Effector CD4-positive, alpha-beta T cell (primary cell): ENCODE measurements around the gene PON3.
"Not testable (repeated sequence)": the region's sequence is repeated elsewhere in the genome, so short reads cannot be mapped to it uniquely, and the experiment has no call there.

Experiments
- DNase-seq: peaks from one replicate; pipeline ENCODE4 v3.0.0-alpha.2; 2020

PON3 gene

DNA sequence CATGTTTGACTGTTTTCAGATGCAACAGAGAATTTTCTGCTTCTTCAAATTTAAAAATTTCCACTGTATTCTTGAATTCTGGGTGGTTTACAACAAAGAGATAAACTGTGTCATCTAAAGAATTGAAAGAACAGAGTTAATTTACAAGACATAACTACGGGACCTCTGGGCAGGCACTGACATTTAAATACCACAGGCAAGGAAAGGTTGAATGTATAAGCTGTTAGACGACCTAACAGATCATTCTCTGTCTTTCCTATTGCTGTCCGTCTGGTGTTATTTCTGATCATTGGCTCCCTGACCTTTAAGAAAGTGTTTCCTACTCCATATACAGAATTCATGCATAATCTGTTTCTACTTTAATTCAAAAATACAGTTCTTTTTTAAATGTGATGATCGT lies 15.5 kb upstream of the PON3 start:
- DNase-seq: no peak

DNA sequence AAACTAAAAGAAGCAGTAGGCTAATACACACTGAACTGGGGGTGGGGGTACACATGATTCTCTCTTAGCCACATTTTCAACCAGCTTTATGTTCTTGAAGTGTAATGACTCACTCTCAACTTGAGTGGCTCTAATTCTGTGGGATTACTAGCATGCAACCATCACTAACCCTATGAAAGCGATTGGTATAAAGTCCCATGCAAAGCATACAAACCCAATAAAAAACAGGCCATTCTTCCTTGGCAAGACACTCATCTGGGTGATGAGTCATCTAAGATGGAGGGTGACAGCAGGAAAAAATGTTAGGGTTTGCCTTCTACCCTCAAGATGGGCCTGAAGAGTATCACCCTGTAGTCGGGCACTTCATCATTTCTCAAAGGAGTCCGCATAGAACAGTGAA lies 14.9 kb upstream of the PON3 start:
- no peak for DNase-seq

DNA sequence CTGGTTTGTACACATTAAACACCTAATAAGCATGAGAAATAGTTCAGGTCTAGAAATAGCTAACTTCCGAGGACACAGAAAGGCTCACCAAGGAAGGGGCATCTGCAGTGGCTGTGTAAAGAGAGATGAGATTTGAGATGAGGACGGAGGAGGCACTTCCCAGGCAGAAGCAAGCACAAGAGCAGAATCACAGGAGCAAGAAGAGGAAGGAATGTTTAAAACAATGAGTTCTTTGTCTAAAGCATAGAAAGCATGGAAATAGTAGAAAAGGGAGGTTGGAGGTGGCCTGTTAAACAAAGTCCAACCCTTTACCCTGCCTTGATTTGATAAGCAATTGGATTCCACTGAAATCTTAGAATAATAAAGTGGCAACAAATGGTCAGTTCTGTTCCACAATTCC lies 11.6 kb upstream of the PON3 start:
- DNase-seq: no peak

DNA sequence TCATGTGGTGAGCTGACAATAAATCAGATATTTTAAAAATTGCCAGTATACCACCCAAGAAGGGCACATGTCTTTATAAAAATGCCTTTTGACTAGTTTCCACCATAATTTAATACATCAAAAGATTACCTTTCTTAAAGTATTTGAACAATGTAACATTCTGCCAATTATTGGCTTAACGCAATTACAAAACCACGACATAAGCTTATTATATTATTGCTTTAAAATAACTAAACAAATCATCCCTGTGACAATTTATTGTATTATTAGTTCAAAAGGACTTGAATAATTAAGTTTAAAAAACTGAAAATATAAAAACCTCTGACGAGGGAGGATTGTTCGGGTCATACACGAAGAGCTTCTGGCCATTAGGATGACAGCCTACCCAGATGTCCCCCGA lies 9.6 kb upstream of the PON3 start:
- no peak for DNase-seq

DNA sequence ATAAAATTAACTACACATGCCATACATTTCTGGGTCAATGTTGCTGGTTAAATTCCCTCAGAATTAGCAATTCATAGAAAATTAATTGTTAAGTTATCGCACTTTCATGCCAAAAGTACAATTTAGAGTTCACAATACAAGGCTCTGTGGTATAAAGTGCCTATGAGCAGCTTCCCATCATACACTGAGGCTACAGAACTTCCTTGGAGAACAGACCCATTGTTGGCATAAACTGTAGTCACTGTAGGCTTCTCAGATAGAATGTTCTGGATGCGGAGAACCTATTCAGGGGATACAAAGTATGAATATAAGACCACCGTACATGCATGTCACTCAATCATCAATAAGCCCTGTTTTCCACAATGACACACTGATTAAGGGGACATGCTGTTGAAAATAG lies 9.0 kb upstream of the PON3 start:
- DNase-seq: no peak

DNA sequence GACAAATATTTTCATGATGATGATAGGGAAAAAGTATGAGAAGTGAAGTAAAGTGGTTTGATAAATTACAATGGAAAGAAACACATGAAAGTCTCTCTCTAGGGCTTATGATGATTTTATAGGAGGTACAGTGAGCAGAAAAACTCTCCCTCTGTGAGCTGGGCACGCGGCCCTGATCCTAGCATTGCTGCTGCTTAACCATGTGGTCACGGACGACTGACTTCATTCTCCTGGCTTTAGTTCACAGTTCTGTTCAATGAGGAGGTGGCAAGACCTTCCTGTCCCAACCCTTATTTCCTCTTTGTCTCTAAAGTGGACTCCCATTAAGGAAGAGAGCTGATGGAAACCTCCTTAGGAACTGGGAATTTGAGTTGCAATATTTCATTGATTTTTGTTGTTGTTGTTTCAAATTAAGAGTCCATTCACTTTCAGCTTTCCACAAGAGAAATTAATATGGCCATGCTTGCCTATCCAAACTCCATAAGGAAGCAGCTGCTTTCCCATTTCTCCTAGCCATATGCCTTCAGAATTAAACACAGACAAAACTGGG lies 8.2 kb upstream of the PON3 start:
- no peak for DNase-seq

DNA sequence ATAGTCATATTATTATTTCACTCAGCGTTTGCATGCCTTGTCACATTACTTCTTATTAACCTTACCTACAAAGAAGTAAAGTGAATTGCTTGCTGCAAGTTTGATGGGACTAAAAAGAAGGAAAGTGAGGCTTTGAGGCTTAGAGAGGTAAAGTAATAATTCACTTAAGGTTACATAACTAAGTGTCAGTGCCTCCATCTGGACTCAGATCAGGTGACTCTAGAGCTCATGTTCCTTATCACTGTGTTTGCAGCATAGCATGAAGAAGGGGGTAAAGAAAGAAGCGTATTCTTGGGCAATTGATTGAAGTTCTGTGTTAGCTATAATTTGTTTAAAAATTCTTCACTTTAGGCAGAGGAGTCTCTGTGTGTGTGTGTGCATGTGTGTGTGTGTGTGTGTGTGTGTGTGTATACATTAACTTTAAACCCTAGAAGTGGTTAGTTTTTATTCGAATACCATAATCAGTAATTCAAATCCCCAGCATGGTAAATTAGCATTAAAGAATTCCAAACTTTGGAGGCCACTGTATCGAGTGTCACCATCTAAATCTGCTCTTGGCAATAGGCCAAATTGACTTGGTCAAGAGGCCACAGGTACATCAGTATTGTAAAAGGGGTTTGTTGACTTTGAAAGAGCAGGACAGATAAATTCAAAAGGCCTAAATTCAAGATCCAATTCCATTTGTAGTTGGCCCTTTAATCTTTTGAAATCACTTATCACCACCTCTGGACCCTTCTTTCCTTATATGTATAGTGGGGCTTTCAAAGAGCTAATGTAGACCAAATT lies 2.2 kb upstream of the PON3 start:
- no peak for DNase-seq

DNA sequence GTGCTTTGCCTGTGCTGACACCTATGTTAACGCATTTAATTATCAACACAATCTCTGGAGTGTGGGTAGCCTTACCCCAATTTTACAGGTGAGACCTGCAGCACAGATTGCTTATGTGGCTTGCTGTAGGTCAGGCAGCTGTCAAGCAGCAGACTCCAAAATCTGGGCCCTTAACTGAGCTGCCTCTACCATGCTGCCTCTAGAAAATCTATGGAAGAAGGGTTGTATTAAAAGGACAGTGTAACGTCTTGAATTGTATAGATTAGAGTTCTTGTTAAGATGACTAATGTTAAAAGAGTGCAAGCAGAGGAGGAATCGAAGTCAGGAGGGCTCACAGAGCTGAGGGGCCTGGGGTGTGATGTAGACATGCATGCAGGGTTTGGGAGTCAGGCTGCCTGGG lies 1.2 kb upstream of the PON3 start:
- no peak for DNase-seq

DNA sequence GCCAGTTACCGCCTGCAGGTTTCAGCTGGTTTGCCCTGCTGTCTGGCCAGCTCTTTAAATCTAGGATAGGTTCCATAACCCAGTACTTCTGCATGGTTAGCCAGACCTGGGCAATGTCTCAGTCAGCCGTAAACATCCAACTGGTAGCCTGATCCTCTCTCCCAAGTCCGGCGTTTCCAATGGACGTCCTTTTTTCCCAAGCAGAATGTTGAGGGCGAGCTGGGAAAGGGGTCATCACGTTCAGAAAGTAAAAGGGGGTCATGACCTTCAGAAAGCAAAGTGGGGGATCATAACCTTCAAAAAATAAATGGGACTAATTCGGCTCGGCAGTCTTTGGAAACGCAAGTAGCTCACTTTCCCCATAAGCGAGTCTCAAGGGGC lies 430 bp downstream of the PON3 start:
- no peak for DNase-seq

DNA sequence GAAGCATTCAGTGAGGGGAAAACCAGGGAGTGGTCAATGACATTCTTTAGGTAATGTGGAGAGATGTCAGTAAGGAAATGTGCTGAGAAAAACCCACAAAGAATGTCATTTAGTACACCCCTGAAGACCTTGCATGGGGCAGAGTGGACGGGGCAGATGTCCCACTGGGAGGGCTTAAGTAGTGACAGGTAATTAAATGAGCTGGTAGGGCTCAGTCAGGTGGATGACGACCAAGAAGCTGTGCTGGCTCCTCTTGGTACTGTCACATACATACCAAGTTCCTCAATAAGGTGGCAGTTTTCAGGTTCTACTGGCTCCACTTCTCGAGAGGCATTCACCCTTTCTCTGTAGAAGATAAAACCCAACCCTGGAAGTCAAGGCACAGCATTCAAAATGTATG lies 1.8 kb downstream of the PON3 start:
- no peak for DNase-seq

DNA sequence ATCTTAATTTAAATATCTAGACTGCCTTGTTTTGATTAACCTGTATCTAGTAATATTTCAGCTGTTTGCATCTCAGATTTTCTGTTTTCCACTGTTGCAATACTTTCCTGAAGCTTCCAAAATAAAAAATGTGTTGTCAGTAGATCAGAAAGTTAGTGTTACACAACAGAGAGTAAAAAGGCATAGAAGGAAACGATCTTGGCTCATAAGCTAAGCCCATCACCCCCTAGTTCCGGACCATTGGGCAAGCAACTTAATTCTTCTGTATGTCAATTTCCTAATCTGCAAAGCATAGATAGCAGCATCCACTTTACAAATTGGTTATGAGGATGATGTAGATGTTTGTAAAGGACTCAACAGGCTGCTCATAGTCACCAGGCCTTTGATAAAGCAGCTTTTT lies 4.4 kb downstream of the PON3 start:
- DNase-seq: no peak

DNA sequence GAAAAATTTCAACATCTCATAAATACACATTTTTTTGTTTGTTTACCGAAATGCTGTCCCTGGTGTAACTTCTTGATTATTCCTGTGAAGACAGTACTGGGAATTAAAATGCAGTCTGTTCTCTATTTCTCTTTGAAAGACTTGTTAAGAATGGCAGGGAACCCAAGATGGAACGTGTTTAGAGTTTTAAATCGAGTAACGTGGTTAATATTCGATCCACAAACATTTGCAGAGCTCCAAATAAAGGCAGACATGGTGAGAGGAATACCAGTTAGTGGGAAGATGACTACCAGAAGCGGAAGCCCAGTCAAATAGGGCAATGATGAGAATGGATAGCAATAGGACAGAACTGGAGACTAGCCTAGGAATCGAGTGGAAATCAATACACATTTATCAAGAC lies 6.7 kb downstream of the PON3 start:
- no peak for DNase-seq

DNA sequence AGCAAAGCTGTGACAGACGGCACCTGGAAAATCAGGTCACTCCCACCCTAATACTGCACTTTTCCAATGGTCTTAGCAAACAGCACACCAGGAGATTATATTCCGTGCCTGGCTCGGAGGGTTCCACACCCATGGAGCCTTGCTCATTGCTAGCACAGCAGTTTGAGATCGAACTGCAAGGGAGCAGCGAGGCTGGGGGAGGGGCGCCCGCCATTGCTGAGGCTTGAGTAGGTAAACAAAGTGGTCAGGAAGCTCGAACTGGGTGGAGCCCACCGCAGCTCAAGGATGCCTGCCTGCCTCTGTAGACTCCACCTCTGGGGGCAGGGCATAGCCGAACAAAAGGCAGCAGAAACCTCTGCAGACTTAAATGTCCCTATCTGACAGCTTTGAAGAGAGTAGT lies 16.7 kb downstream of the PON3 start:
- not testable (repeated sequence) for DNase-seq

DNA sequence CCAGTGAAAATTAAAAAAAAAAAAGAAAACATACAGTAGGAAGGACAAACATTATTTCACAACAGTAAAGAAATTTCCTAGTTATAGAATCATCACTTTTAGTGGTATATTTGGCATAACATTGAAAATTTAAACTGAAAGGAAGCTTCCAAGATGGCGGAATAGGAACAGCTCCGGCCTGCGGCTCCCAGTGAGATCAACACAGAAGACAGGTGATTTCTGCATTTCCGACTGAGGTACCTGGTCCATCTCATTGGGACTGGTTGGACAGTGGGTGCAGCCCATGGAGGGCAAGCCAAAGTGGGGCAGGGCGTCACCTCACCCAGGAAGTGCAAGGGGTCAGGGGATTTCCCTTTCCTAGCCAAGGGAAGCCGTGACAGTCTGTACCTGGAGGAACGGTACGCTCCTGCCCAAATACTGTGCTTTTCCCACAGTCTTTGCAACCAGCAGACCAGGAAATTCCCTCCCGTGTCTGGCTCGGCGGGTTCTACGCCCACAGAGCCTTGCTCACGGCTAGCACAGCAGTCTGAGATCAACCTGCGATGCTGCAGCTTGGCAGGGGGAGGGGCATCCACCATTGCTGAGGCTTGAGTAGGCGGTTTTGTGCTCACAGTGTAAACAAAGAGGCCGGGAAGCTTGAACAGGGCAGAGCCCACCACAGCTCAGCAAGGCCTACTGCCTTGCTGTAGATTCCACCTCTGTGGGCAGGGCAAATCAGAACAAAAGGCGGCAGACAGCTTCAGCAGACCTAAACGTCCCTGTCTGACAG lies 19.4 kb downstream of the PON3 start:
- DNase-seq: no peak

DNA sequence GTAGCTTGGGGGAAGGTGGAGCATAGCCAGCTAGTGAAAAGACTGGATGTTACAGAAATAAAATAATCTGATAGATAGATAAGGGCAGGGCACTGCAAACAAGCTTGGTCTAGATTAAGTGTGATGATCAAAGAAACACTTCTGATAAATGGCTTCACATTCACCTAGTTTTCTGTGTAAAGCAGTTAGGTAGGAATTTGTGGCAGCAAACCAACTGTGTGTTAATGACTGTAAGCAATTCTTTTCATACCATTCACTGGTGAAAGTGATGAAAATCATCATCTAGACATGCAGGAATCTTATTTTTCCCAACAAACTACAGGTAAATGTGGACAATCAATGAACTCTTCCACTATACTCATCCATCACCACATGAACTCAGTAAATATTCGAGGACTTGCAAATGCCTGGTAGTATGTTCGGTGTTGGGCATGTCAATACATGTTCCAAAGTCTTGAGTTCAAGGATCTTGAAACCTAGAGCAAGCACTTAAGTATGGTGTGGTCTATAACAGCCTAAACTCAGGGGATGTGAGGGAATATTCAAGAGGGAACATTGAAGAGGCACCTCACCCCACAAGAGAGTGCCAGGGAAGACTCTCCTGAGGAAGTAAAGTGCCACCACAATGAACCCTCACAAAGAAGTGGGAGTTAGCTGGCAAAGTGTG lies 20.5 kb downstream of the PON3 start:
- DNase-seq: no peak

DNA sequence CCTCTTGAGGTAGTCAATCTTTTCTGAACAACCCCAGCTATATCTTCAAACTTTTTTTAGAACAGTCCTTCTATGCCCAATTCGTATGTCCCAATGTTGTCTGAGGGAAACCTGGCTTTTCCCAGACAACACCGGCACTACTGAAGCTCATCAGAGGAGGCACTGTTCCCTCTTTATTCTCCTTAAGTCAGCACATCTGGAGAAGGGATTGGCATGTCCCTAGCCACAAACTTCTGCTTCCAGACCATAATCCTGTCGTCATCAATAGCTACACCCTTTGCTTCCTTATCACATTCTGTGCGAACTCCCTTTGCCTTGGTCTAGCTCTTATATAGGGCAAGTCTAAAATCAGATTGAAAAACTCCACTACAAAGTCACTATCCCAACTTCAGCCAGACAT lies 22.9 kb downstream of the PON3 start:
- no peak for DNase-seq

DNA sequence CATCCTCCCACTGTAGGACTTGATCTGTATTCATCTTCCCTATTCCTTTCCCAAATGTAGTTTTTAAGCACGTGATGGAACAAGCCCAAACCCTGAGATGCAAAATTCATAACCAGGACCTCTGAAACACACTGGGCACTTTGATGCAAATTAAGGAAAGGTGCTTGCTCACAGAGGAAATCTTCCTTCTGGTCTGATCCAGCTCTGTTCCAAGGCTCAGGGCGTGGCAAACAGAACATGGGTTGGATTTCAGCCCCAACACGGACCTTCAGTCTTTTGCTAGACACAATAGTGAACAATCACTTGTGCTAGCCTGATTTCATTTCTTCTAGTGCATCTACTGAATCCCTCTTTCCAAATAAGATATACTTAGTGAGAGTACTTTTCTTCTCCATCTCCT lies 27.9 kb downstream of the PON3 start:
- no peak for DNase-seq

DNA sequence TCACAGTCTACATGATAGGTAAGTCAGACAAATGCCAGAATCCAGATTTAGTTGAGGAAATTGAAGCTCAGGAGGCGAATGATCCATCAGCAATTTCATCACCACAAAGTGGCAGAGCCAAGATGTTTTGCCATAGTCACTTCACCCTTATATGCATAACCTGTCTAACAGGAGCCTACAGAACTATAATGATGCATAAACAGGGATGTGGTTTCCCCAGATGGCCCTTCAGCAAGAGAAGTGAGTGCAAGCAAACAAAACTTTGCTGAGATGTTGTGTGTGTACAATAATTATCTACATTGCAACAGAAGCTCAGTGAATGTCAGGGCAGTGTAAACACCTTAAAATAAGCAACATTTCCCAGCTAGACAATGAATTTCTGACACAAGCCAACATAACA lies 28.6 kb downstream of the PON3 start:
- DNase-seq: no peak

DNA sequence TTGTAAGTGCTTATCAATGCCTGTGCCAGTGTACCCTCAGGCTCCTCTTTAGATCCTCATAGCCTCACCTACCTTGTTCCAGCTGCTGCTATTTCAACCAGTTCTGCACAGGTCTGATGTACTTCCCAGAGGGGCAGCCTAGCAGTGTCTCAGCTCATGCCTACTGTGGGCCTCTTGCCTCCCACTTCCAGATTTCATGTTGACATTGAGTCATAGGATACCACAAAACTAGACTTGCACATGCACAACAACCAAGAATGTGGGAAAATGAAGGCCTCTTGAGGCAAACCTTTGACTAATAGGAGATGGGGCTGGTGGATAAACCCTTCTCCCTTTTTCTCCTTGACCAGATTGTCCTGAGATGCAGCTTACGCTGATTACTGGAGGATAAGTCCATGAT lies 31.0 kb downstream of the PON3 start:
- no peak for DNase-seq

DNA sequence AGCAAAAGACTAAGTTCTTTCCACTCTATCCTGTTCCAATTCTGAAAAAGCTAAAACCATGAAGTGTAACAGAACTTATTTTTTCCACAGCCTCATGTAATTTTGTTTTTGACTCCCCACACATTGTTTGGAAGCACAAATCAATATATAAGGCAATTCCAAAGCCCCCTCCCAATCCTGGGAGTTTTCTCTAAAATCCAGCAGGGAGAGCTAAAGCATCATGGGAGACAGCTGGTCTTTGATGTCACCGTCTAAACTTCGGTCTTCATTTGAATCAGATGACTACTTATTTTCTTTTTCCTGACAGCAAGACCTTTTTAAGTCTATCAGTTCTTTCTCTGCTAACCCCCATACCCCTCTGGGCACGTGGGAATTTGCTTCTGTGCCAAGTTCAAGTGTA lies 38.6 kb downstream of the PON3 start:
- DNase-seq: no peak

DNA sequence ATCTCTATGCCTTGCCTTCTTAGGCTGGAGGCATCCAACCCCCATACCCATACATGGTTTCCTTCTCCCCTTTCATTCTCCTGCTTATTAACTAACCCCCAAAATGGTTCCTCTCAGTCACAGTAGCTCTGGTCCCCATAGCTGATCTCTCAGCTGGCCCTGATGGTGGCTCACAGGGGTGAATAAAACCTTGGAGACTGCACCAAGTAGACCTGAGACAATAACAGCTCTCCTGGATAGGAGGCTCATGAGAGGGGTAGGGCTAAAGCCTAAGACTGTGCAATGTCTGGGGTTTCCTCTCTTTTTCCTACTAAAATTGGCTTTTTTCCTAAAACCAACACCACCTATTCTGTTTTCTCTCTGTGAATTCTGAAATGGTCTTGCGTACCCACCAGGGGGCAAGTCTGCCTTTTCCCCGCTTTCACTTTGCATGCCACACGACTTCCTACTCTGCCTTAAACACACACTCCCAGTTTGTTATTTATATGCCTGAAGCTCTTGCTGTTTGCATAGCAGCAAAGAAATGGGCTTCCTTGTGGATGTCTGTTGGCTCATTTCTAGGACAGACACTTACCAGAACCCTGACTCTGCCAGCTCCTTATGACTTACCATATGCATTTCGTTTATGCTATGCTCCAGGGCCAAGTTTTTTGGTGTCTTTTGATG lies 53.4 kb downstream of the PON3 start:
- no peak for DNase-seq

DNA sequence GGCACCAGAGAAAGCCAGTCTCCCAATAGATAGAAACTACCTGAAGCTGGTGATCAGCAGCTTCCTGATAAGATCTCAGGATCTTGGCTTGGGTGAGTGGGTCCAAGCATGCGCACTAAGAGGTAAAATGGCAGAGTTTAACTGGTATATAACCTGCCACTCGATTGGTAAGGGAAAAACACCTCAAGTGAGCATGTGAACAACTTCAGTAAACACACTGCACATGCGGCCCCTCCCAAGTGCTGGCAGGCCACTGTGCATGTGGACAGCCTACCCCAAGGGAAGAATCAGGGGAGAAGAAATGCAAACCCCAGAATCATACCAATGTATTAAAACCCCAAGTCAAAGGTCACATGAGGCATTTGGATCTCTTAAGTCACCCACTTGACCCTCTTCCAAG lies 54.1 kb downstream of the PON3 start:
- DNase-seq: no peak

DNA sequence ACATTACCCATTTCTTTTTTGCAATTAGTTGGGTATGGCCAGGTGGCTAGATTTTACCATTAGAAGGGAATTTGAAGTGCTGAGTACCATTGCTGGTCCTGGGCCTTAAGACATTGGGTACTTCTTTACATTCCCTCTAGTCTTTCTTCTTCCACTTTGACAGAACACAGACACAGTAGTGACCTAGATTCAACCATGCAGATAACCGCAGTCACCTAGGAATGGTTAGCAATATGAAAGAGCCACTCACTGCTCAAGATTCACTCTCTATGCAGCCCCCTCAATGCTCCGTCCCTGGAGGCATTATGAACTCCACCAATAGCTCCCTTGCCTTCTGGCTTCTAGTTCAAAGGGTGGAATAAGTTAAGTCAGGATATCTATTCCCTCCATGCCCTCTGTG lies 55.7 kb downstream of the PON3 start:
- no peak for DNase-seq
